Astrocyte (in vitro differentiated cells and primary cell): ENCODE measurements around the gene GDF9. TPM values are rescaled to one million over a fixed set of nuclear protein-coding genes. Genes with fewer than 3 reads are reported as not detected.

Experiments
- DNase-seq: peaks from one replicate; pipeline ENCODE4 v3.0.0-alpha.2; 2010; ENCODE audit warnings: low read depth
- FAIRE-seq: peaks from 2 replicates; lab custom pipeline; 2011; peaks lifted over from hg19 to GRCh38; lab: Jason Lieb, UNC
- H2AFZ ChIP-seq: 2 replicates; pipeline ENCODE4 v1.6.0; 2012; ENCODE audit warnings: low read depth, low read length, inconsistent platforms
- H3K27ac ChIP-seq: 2 replicates; pipeline ENCODE4 v1.5.1; 2011; ENCODE audit warnings: low read depth, low read length, inconsistent platforms
- H3K27me3 ChIP-seq: 2 replicates; pipeline ENCODE4 v1.6.0; 2011; ENCODE audit warnings: low read length, inconsistent platforms; ENCODE audit not compliant: insufficient read depth
- H3K36me3 ChIP-seq: 2 replicates; pipeline ENCODE4 v1.5.1; 2011; ENCODE audit warnings: low read length, inconsistent platforms; ENCODE audit not compliant: insufficient read depth
- H3K4me1 ChIP-seq: 2 replicates; pipeline ENCODE4 v1.5.1; 2011; ENCODE audit warnings: low read length, inconsistent platforms; ENCODE audit not compliant: insufficient read depth
- H3K4me2 ChIP-seq: 2 replicates; pipeline ENCODE4 v1.6.0; 2012; ENCODE audit warnings: low read length, inconsistent platforms
- H3K4me3 ChIP-seq: 2 replicates; pipeline ENCODE4 v1.5.1; 2011; ENCODE audit warnings: low read depth, mild to moderate bottlenecking, low read length, inconsistent platforms; ENCODE audit not compliant: insufficient read depth
- H3K79me2 ChIP-seq: 2 replicates; pipeline ENCODE4 v1.6.0; 2012; ENCODE audit warnings: mild to moderate bottlenecking, low read length, inconsistent platforms; ENCODE audit not compliant: insufficient read depth
- H3K9ac ChIP-seq: 2 replicates; pipeline ENCODE4 v1.6.0; 2012; ENCODE audit warnings: mild to moderate bottlenecking, low read length, inconsistent platforms
- H3K9me3 ChIP-seq: 2 replicates; pipeline ENCODE4 v1.5.1; 2012; ENCODE audit warnings: low read depth, mild to moderate bottlenecking, low read length, inconsistent platforms; ENCODE audit not compliant: insufficient read depth
- H4K20me1 ChIP-seq: 2 replicates; pipeline ENCODE4 v1.6.0; 2012; ENCODE audit warnings: low read length, inconsistent platforms; ENCODE audit not compliant: insufficient read depth
- H3K27ac Mint-ChIP-seq: one replicate; pipeline ENCODE4 v1.8.0; 2021; ENCODE audit warnings: mild to moderate bottlenecking, mixed read lengths; ENCODE audit not compliant: unreplicated experiment
- H3K27me3 Mint-ChIP-seq: one replicate; pipeline ENCODE4 v1.8.0; 2021; ENCODE audit warnings: low read depth, mixed read lengths; ENCODE audit not compliant: unreplicated experiment
- H3K36me3 Mint-ChIP-seq: one replicate; pipeline ENCODE4 v1.8.0; 2021; ENCODE audit warnings: low read depth, mixed read lengths; ENCODE audit not compliant: unreplicated experiment
- H3K4me1 Mint-ChIP-seq: one replicate; pipeline ENCODE4 v1.8.0; 2021; ENCODE audit warnings: low read depth, mixed read lengths; ENCODE audit not compliant: unreplicated experiment
- H3K4me3 Mint-ChIP-seq: one replicate; pipeline ENCODE4 v1.8.0; 2021; ENCODE audit warnings: mild to moderate bottlenecking, moderate library complexity, mixed read lengths; ENCODE audit not compliant: unreplicated experiment
- H3K9me3 Mint-ChIP-seq: one replicate; pipeline ENCODE4 v1.8.0; 2021; ENCODE audit warnings: mild to moderate bottlenecking, mixed read lengths; ENCODE audit not compliant: unreplicated experiment
- CTCF ChIP-seq: IDR thresholded peaks from 2 replicates; pipeline ENCODE4 v1.5.1; 2011; ENCODE audit warnings: low read depth, mild to moderate bottlenecking, inconsistent platforms, low read length, moderate library complexity; ENCODE audit not compliant: insufficient read depth
- EZH2 ChIP-seq: IDR thresholded peaks from 2 replicates; pipeline ENCODE4 v1.6.1; 2012; ENCODE audit warnings: mild to moderate bottlenecking, low read length, inconsistent platforms; ENCODE audit not compliant: insufficient read depth
- total RNA-seq: library from RNA; stranded (reverse); gene quantifications from 2 replicates; pipeline ENCODE4 v1.2.1, GENCODE V29; 2021

The GDF9 gene
- total RNA-seq, 1 donor from 2014 or later = 0.34 TPM

- FAIRE-seq = no peak
- no peak overlapping the region for H3K4me2 ChIP-seq
- H3K36me3 Mint-ChIP-seq = peaks cover 32% of the 10 kb centered on the region
- no peaks in the 10 kb centered on the region for H3K9me3 ChIP-seq
- no peak overlapping the region for H3K27ac ChIP-seq
- H3K4me3 ChIP-seq = no peak overlapping the region
- no peaks in the 10 kb centered on the region for H3K27me3 ChIP-seq
- H3K4me3 Mint-ChIP-seq = no peak overlapping the region
- no peaks in the 10 kb centered on the region for H3K9me3 Mint-ChIP-seq
- no peak overlapping the region for H3K27ac Mint-ChIP-seq
- H3K27me3 Mint-ChIP-seq = no peaks in the 10 kb centered on the region
- no peak overlapping the region for H2AFZ ChIP-seq
- H3K4me1 ChIP-seq = no peaks in the 10 kb centered on the region
- peaks cover 8% of the 10 kb centered on the region for H3K4me1 Mint-ChIP-seq
- peaks cover 42% of the 10 kb centered on the region for H3K36me3 ChIP-seq
- H3K9ac ChIP-seq = no peak overlapping the region
- H4K20me1 ChIP-seq = peaks cover 63% of the 10 kb centered on the region
- DNase-seq = no peak
- no peak for TF ChIP-seq EZH2
- TF ChIP-seq CTCF = no peak
- peaks cover 61% of the 10 kb centered on the region for H3K79me2 ChIP-seq
Measured at GRCh38 chr5:132901036-132901435, 34.8 kb upstream of the GDF9 start.

GRCh38 chr5:132898094-132898493 is 31.8 kb upstream of the GDF9 start:
- DNase-seq (no peak), FAIRE-seq (no peak)
- Histone ChIP-seq H3K79me2 (peaks cover 61% of the 10 kb centered on the region), H3K36me3 (peaks cover 66% of the 10 kb centered on the region), H2AFZ (no peak overlapping the region), H3K27ac (no peak overlapping the region), H3K4me2 (no peak overlapping the region), H4K20me1 (peaks cover 62% of the 10 kb centered on the region), H3K4me1 (no peaks in the 10 kb centered on the region), H3K27me3 (no peaks in the 10 kb centered on the region), H3K9ac (no peak overlapping the region), H3K4me3 (no peak overlapping the region), H3K9me3 (no peaks in the 10 kb centered on the region)
- Mint-ChIP-seq H3K36me3 (peaks cover 38% of the 10 kb centered on the region), H3K9me3 (no peaks in the 10 kb centered on the region), H3K4me3 (no peak overlapping the region), H3K27me3 (no peaks in the 10 kb centered on the region), H3K4me1 (peaks cover 12% of the 10 kb centered on the region), H3K27ac (peak overlapping the region; percentile 59)
- no peak for TF ChIP-seq EZH2
- TF ChIP-seq CTCF = no peak

DNA sequence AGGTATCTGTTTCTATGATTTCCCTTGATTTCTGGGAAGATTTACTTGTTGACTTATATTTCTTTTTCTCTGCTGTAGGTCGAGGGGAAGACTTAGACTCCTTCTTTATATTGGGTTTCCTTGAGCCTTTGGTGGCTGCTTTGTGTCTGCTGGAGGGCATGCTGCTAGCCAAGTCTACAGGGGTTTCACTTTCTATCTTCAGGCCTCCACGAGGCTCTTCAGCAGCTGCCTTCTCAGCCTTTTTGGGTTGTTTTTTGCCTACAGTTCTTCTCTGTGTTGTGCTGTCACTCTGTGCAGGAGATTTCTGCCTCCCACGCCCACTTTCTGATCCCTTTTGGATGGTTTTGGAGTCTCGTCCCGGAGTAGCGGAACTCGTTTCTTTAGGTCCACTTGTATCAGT is 30.4 kb upstream of the GDF9 start:
- no peak overlapping the region for H3K9ac ChIP-seq
- H4K20me1 ChIP-seq = peaks cover 72% of the 10 kb centered on the region
- H3K79me2 ChIP-seq = peaks cover 65% of the 10 kb centered on the region
- no peak overlapping the region for H3K4me3 ChIP-seq
- no peak overlapping the region for H3K27ac ChIP-seq
- peaks cover 78% of the 10 kb centered on the region for H3K36me3 ChIP-seq
- no peak overlapping the region for H3K4me3 Mint-ChIP-seq
- no peak overlapping the region for H3K4me2 ChIP-seq
- H3K4me1 ChIP-seq = no peaks in the 10 kb centered on the region
- H3K27me3 Mint-ChIP-seq = no peaks in the 10 kb centered on the region
- H2AFZ ChIP-seq = no peak overlapping the region
- DNase-seq (no peak), FAIRE-seq (no peak)
- H3K27ac Mint-ChIP-seq = peak overlapping the region; percentile 47
- no peaks in the 10 kb centered on the region for H3K27me3 ChIP-seq
- peaks cover 12% of the 10 kb centered on the region for H3K4me1 Mint-ChIP-seq
- no peak for TF ChIP-seq CTCF
- no peak for TF ChIP-seq EZH2
- H3K36me3 Mint-ChIP-seq = peaks cover 35% of the 10 kb centered on the region
- no peaks in the 10 kb centered on the region for H3K9me3 ChIP-seq
- H3K9me3 Mint-ChIP-seq = no peaks in the 10 kb centered on the region
